AG09319 (cell line): ENCODE measurements around the gene PTPRM.

Source experiments
- DNase-seq: peaks from one replicate; pipeline ENCODE4 v3.0.0-alpha.2; 2010; ENCODE audit warnings: low read depth; ENCODE audit errors: extremely low read depth
- TF ChIP-seq, protein P1 (sequence below): IDR thresholded peaks from 2 replicates; pipeline ENCODE4 v1.5.1; 2011; ENCODE audit warnings: low read depth, mild to moderate bottlenecking, inconsistent platforms, low read length, moderate library complexity

The PTPRM gene

DNA sequence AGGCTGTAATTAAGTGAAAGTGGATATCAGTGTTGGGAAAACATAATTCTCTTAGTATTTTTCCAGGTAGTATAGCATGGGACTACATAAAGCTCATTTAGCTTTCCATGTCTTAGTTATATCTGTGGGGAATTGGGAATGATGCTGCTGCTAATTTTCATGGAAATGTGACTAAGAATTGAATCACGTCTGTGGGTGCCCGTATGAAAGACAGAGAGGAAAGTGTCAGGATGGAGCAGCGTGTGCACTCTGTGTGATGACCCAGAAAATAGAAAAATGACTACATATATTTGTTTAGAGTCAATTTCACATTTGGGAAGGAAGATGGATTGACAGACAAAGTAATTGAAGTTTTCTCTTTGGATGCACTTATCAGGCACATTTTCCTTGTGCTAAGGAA, 212.1 kb downstream of the PTPRM start:
- TF ChIP-seq, protein P1, sequence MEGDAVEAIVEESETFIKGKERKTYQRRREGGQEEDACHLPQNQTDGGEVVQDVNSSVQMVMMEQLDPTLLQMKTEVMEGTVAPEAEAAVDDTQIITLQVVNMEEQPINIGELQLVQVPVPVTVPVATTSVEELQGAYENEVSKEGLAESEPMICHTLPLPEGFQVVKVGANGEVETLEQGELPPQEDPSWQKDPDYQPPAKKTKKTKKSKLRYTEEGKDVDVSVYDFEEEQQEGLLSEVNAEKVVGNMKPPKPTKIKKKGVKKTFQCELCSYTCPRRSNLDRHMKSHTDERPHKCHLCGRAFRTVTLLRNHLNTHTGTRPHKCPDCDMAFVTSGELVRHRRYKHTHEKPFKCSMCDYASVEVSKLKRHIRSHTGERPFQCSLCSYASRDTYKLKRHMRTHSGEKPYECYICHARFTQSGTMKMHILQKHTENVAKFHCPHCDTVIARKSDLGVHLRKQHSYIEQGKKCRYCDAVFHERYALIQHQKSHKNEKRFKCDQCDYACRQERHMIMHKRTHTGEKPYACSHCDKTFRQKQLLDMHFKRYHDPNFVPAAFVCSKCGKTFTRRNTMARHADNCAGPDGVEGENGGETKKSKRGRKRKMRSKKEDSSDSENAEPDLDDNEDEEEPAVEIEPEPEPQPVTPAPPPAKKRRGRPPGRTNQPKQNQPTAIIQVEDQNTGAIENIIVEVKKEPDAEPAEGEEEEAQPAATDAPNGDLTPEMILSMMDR, result no peak
- DNase-seq, result no peak

GRCh38 chr18:7784171-7784570, 217.1 kb downstream of the PTPRM start:
- TF ChIP-seq, protein P1, result no peak
- no peak for DNase-seq

- DNase-seq, result no peak
Measured at GRCh38 chr18:7786569-7786968, 219.5 kb downstream of the PTPRM start.

DNA sequence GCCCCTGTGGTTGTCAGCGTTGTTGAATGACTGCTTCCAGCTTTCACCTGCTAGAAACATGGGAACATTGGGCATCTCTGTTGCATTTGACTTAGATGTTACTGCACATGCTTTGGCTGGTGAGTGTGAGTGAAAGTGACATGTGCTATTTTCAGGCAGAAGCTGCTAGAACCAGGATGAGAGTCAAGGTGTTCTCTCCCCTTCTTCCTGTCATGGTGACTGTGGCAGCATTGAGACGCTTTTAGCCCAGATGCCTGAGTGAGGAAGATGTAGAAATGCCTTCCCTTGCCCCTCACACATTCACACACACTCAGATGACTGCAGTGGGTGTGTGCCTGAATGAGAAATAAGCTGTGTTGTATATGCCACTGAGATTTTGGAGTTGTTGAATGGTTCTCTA, 220.2 kb downstream of the PTPRM start:
- no peak for DNase-seq
- TF ChIP-seq, protein P1, result no peak

More at GRCh38 chr18:7786569-7786968, 219.5 kb downstream of the PTPRM start:
- TF ChIP-seq, protein P1, result no peak

GRCh38 chr18:7789856-7790552, 222.9 kb downstream of the PTPRM start:
- DNase-seq, result peak; percentile 8
- TF ChIP-seq, protein P1, result peak; percentile 51

GRCh38 chr18:7793100-7793499, 226.0 kb downstream of the PTPRM start:
- TF ChIP-seq, protein P1, result no peak
- no peak for DNase-seq

DNA sequence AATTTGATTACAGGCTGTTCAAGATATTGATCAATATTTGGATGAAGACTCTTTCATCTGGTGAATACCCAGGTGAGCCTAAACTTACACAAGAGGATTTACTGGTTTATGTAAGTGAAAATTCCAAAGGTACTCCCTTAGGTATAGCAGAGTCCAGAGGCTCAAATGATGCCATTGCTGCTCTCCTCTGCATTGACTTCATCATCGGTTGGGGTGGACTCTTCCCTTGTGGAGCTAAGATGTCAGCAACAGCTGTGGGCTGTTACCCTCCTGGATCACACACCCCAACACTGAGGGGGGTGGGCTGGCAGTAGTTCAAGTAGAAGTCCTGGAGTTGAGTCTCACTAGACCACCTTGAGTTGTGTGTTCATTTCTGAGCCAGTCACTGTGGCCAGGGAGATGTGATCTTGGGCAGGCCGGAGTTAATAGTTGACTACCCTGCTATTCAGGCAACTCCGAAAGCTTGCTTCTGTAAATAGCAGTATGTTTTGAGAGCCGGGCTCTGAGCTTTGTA, 236.9 kb downstream of the PTPRM start:
- TF ChIP-seq, protein P1, result no peak
- DNase-seq, result no peak
